ENCODE measurements around the gene CLEC2B. TPM values are rescaled to one million over a fixed set of nuclear protein-coding genes. Genes with fewer than 3 reads are reported as not detected.
"Not testable (repeated sequence)": the region's sequence is repeated elsewhere in the genome, so short reads cannot be mapped to it uniquely, and the experiment has no call there.

The CLEC2B gene
- polyA plus RNA-seq (ENCODE audit: insufficient read length in 4 of 4), result 1 to 10 TPM; 2.5 to 4.2 (median 3.0) TPM

DNA sequence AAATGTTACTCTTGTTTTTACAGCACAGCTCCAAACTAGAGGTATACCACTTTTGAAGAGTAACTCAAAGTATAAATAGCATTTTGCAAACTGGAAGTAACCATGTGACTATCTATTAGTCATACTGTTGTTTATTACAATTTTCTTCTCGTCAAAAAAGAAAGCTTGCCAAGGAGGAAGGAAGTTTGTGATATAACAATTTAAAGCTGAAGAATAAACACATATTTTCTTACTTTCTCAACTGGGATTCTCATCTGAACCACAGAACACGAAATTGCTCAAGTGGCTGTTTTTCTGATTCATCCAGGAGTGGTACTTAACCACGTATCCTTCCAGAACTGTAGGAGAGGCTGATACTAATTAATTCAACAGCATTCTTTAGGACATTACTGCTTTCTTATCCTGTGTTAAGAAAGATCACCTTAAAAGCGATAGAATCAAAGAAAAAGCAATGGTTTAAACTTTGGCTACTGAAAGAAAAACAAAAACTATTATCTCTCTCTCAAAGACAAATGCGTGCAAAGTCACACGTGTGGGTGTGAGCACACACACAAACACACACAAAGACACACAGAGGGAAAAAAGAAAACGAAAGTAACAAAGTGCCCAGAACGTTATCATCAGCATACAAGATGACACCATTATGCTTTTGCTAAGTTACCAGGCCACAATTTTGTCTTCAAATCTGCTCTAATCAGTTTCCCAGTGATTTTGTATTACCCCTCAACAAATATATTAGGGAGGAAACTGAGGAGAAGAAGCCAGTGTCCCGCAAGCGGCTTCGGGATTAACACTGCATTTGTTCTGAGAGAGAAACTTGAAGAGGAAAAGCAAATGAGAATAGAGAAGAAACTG, at the start of gene CLEC2B:
TSS of gene CLEC2B (minus strand) at position 48 of the 855 bp plus-strand sequence.
- DNase-seq (ENCODE audit: low read depth in 4 of 4, low spot score in 2 of 4), result peak in 1 of 4 donors; percentile 2

DNA sequence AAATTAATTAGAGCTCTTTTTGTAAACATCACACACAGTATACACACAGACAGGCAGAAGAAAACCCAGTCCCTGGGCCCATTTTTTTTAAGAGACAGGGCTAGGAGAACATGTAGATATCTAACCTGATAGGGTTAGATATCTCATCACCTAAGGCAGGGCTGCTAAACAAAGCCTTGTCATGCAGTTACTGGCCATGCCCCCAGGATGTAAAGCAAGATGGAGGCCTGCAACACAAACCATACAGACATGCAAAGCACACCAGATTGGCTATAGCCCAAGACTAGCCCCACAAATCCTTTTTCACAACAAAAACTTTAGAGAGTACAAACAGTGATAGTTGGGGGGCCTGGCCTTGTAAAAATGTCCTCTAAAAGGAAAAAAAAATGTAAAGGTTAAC, 42.6 kb upstream of the CLEC2B start:
- no peak for DNase-seq (ENCODE audit: low read depth in 4 of 4, low spot score in 2 of 4)

DNA sequence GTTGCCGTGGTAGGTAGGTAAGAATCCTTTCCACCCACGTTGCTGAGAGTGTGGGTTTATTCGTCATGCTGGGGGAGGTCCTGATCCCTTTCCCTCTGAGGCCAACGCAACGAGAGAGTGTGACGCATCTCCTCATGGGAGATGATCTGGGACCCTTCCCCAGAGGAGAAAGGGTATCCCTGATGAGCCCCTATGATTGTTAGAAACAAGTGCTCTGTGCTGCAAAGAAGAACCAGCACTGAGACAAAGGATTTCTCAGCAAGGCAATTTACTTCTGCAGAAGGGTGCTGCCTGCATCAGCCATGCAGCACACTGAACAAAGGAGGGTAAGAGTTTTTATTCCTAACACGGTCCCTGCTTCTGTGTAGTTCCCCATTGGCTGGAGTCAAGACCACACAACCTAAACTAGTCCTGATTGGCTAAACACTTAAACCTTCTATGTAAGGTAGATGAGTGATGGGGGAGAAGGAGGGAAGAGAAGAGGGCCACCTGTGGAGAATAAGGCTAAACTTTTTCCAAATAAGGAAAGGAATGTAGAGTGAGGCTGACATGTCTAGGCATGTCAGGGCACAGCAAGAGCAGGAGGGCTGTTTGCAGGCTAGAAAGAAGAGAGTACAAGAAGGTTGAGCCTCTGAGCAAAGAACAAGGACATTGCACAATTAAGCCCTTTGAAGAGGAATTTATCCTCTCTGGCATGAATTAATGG, 41.7 kb upstream of the CLEC2B start:
- no peak for DNase-seq (ENCODE audit: low read depth in 4 of 4, low spot score in 2 of 4)

DNA sequence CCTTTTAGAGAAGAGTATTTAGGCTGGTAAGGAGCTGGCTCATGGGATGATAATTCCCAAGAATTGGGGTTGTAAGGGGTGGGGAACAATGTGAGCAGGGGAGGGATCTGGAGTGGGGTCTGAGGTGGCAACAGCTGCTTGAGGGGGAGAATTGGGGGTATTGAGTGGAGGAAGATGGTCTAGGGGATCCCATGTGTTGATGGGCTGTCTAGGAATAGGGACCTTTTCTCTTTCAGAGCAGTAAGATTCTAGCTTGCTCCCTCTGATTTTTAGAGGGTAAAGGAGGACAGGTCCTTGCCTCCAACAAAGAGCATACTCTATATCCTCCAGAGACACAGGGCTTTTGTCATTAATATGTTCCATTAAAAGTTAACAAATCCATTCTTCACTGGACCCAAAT, 40.6 kb upstream of the CLEC2B start:
- DNase-seq (ENCODE audit: low read depth in 4 of 4, low spot score in 2 of 4), result no peak

DNA sequence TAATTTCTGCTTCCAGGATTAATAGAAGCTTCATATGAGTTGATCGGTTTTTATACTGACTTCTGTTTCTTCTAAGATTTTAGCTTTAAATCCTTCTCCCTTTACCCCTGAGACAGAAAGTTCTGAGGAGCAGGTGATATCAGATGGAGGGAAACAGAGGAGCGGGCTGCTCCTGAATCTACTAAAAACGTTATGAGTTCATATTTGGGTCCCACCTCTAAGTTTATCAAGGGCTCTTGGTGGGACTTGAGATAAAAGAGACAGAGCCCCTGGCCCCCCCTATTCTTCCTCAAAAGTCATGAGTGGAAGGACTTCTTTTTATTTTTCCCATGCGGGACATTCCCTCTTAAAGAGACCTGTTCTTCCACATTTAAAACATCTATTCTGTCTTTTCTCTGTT, 39.2 kb upstream of the CLEC2B start:
- no peak for DNase-seq (ENCODE audit: low read depth in 4 of 4, low spot score in 2 of 4)

DNA sequence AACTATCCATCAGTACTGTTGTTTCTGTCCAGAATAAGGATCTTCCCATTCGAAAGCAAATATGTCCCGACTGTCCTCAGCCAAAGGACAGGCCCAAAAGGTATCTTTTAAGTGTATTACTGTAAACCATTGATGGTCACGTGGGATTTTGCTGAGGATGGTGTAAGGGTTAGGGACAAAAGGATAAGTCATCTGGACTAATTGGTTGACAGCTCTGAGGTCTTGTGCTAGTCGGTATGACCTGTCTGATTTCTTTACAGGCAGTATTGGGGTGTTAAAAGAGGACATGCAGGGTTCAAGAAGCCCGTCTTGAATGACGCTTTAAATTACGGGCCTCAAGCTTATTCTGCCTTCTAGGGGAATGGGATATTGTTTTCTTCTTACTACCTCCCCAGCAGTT, 38.6 kb upstream of the CLEC2B start:
- DNase-seq (ENCODE audit: low read depth in 4 of 4, low spot score in 2 of 4), result no peak

DNA sequence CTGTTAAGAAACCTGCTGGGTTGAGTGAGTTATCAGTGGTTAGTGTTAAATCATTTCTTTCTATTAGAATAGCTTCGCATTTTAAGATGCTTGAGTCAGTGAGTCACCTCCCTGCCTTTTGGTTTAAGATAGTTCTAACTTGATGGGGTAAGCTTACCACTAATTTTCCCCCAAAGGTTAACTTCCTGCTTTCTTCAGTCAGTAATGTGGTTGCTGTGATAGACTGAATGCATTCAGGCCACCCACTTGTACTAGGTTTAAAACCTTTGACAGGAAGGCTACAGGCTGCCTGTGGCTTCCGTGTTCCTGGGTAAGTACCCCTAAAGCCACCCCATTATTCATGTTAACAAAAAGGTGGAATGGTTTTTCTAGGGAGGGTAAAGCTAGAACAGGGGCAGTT, 37.7 kb upstream of the CLEC2B start:
- DNase-seq (ENCODE audit: low read depth in 4 of 4, low spot score in 2 of 4), result no peak

DNA sequence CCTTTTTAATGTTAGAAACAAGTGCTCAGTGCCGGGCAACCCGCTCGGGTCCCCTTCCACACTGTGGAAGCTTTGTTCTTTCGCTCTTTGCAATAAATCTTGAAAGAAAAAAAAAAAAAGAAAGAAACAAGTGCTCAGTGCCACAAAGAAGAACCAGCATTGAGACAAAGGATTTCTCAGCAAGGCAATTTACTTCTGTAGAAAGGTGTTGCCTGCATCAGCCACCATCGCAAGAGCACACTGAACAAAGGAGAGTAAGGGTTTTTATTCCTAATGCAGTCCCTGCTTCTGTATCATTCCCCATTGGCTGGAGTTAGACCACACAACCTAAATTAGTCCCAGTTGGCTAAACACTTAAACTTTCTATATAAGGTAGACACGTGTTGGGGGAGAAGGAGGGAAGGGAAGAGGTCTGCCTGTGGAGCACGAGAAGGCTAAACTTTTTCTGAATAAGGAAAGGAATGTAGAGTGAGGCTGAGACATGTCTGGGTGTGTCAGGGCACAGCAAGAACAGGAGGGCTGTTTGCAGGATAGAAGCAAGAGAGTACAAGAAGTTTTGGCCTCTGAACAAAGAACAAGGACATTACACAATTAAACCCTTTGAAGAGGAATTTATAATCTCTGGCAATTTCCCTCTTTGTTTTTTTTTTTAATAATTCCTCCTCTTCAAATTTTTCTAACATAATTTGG, 33.5 kb upstream of the CLEC2B start:
- DNase-seq (ENCODE audit: low read depth in 4 of 4, low spot score in 2 of 4), result no peak

DNA sequence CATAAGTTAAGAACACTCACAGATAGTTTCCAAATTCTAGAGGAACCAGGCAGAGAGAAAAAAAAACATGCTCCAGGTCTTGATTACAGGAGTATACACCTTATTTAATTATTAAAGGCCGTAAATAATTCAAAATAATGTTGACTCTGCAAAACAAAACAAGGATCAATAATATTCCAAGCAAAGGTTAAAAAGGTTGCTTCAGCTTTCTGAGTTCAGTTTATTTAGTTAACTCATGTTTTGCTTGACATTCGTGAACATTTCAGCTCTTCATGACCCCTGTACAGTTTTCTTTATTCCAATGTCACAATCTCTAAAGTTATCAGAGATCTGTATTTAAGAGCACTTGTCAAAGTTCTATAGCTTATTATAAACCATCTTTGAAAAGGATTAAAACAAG, 31.8 kb upstream of the CLEC2B start:
- no peak for DNase-seq (ENCODE audit: low read depth in 4 of 4, low spot score in 2 of 4)

DNA sequence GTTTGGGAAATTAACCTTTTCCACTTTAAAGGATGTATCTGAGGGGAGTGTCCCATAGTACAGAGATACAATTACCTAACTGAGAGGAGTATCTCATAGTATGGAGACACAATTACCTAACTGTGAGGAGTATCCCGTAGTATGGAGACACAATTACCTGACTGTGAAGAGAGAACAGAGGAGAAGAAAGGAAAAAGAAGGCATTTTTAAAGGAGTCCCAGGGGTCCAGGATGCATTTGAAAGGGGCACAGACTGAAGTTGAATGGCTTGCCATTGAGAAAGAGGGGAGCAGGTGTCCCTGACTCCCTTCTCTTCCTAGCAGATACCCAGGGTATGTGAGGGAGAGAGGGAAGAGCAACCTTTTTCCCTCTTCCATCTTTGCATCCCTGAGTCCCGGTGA, 30.1 kb upstream of the CLEC2B start:
- no peak for DNase-seq (ENCODE audit: low read depth in 4 of 4, low spot score in 2 of 4)

DNA sequence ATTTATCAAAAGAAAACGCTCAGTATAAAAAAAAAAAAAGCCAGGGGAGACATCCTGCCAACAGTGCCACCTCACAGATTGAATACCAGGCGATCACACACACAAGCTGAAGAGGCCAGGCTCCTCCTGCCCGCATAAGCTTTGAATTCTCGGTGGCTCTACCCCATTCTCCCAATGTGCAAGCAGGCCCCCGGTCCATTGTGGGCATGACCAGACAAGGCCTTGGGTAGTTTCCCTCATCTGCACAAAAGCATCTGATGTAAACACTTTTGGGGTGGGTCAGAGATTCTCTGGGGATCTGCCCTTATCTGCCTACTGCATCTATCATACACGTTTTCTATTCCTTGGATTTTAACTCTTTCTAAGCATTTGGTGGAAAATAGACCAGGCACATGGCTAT, 28.4 kb upstream of the CLEC2B start:
- no peak for DNase-seq (ENCODE audit: low read depth in 4 of 4, low spot score in 2 of 4)

DNA sequence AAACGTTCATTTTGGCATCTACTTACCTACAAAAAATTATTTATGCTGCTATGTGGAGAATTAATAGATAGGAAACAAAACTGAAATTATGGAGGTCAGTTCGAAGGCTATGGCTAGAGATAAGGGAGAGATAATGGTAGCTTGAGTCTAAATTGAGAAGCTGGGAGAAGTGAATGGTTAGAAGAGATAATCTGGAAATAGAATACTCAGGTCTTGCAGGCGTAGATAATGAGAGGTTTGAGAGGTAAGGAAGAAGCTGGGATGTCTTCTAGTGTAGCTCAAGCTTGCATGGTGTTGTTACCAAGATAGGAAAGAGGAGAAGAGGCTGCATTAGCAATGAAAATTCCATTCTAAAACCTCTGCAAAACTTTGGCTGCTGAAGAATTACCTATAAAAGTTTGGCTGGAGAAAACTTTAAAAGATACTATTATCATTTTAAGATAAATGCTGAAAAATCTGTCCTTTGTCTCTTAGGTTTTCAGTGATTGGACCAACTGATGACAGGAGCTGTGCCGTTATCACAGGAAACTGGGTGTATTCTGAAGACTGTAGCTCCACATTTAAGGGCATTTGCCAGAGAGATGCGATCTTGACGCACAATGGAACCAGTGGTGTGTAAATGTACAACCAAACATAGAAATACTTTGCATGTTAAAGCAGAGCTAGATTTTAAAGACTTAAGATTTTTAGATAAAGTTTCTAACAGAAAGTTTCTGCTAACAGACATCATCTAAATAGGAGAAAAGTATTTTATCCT, 26.2 kb upstream of the CLEC2B start:
- DNase-seq (ENCODE audit: low read depth in 4 of 4, low spot score in 2 of 4), result no peak

DNA sequence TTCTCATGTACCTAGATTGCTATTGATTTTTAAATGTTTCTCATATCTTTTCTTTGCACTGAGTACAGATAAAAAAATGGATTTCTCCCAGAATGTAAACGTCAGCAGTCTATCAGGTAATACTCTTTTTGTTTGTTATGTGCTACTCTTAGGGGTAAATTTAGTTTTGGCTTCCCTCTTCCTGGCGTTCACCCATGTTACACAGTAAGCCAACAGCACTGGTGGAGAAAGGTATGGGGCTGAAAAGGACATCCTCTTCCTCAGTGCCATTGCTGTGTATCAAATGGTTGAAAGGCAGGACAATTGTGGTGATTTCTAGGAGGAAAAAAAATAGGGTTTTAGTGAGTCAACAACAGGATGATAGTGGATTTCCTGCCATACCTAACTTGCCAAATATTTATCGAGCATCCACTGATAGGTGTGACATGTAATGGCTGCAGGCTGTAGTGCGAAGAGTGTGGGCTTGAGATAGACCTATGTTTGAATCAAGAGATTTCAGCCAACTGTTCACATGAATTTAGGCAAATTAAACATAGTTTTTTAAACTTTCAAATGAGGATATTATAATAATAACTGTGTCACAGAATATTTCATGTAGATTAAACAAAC, 19.6 kb upstream of the CLEC2B start:
- no peak for DNase-seq (ENCODE audit: low read depth in 4 of 4, low spot score in 2 of 4)

DNA sequence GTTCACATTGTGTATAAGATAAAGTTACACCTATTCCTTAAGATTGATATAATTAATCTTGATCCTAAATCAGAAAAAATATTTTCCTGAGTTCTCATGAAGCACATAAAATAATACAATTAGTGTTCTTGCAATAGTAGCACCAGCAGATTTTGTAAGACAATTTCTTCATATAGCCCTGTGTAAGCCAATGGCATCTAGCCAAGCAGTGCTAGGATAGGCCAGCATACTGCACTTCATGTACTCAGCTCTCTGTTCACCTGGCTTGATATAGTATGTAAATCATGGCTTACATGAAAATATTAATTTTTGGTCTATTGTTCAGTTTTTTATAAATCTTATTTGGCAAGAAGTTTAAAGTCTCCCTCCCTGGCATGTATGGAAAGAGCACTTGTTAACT, 14.0 kb upstream of the CLEC2B start:
- no peak for DNase-seq (ENCODE audit: low read depth in 4 of 4, low spot score in 2 of 4)

DNA sequence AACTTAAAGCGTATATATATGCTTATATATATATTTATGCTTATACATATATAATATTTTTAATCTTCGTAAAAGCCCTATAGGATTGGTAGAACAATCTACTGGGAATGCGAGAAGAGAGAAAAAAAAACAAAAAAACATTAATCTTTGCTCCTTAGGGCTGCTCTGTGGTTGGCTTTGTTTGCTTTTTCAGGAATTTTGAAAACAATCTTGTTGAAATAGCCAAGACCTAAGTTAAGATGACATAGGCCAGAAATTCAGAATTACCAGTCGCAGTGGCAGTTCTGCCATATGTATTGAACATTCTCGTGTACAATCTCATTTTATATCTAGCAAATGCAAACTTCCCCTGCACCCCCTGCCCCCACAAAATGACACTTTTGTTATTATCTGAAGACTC, 12.8 kb upstream of the CLEC2B start:
- no peak for DNase-seq (ENCODE audit: low read depth in 4 of 4, low spot score in 2 of 4)

DNA sequence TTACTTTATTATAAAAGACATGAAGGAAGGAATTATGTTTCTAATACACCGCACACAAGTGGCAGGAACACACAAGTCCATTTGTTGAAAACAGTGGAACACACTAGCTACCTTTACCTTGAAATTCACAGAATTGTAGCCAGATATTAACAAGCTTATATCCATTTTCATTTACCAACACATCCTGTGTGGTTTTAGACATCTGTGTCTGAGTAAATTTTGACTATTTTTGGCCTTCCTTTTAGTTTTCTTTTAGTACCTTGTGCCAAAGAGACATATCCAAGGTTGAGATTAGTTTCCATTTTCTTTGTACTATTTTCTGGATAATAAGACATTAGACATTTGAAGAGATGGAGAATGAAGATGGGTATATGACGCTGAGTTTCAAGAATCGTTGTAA, 12.1 kb upstream of the CLEC2B start, which contains the start of gene KLRF2:
TSS of gene KLRF2 (plus strand) at position 244 of the 400 bp plus-strand sequence. CDS start at position 351, 107 bp downstream.
- no peak for DNase-seq (ENCODE audit: low read depth in 4 of 4, low spot score in 2 of 4)

DNA sequence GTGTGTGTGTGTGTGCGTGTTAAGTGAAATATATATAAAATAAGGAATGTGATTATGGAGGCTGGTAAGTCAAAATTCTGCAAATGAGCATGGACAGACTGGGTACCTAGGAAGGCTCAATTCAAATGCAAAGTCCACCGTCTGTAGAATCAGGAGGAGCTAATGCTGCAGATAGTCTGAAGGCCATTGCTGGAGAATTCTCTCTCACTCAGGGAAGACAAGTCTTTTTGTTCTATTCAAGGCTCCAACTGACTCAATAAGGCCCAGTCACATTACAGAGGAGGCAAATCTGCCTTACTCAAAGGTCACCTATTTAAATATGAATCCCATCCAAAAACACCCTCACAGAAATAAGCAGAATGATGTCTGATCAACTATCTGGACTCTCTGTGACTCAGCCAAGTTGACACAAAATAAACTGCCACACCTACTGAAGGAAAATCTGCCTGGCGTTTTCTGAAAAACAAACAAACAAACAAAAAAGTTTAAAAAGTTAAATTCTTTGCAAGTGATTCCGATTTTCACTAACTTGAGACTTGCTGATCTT, 11.5 kb upstream of the CLEC2B start:
- no peak for DNase-seq (ENCODE audit: low read depth in 4 of 4, low spot score in 2 of 4)

DNA sequence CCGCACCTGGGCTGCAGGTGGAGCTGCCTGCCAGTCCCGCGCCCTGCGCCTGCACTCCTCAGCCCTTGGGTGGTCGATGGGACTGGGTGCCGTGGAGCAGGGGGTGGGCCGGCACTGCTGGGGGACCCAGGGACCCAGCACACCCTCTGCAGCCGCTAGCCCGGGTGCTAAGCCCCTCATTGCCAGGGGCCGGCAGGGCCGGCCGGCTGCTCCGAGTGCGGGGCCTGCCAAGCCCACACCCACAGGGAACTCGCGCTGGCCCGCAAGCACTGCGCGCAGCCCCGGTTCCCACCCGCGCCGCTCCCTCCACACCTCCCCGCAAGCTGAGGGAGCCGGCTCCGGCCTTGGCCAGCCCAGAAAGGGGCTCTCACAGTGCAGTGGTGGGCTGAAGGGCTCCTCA, 7.0 kb upstream of the CLEC2B start:
- not testable (repeated sequence) for DNase-seq (ENCODE audit: low read depth in 4 of 4, low spot score in 2 of 4)

DNA sequence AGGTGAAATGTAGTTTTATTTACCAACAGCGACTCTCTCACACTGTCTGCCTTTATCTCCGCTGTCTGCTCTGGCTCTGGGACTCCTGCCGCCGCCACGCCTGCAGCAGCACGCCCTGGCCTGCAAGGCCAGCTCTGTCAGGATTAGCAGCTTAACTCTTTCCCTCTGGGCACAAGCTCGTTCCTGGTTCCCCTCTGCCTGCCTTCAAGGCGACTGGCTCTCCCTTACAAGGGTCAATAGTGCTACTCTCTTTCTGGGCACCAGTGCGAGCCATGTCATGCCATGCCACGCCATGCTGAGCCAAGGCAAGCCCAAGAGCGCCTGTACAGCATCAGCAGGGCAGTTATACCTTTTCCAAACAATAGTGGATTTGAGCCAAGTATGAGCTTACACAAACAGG, 3.6 kb upstream of the CLEC2B start:
- no peak for DNase-seq (ENCODE audit: low read depth in 4 of 4, low spot score in 2 of 4)

DNA sequence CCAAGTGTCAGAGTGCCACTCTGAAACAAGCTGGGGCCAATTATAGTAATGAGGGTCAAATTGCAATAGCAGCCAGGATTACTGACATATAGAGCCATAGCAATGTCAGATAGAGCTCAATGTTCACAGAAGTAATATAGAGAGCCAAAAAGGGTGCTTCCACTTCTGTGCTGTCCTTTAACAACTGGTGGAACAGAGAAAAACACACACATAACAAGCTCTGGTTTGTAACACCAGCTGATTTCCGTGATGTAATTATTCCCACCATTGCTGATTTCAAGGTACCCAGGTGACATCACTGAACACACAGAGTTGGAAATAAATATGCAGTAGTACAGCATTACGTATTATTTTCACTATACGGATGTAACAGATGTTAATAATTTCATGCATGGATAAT, 3.0 kb upstream of the CLEC2B start:
- no peak for DNase-seq (ENCODE audit: low read depth in 4 of 4, low spot score in 2 of 4)
